Activated naive CD8-positive, alpha-beta T cell treated with anti-CD3 and anti-CD28 coated beads, Interleukin-2, amount 10 ng/mL, durations not matched to agents 7 days and 5 days (primary cell): ENCODE results near the gene RAD51. TPM values are rescaled to one million over a fixed set of nuclear protein-coding genes. Genes with fewer than 3 reads are reported as not detected.

Experiments
- total RNA-seq, 2 experiments: library from RNA; stranded (reverse); gene quantifications; one replicate each; pipeline ENCODE4 v1.2.3, GENCODE V29; 2021

RAD51 gene
- total RNA-seq, 2 experiments from 2014 or later: 52.4 to 54.5 TPM

Other genes with a start within 250 kb of the RAD51 start
- 10 to 100 TPM in 1 of 2 experiments, 1 to 10 TPM in 1; 9.8 to 10.8 TPM for gene CHST14, start 224.2 kb upstream of the RAD51 start, total RNA-seq
- 10 to 100 TPM; 26.2 to 26.8 TPM for gene CCDC32, start 130.1 kb upstream of the RAD51 start, total RNA-seq
- gene RPUSD2, start 125.9 kb upstream of the RAD51 start, total RNA-seq: 10 to 100 TPM; 15.8 to 17.7 TPM
- gene KNL1, start 100.9 kb upstream of the RAD51 start, total RNA-seq: 10 to 100 TPM; 43.8 to 46.2 TPM
- 10 to 100 TPM; 32.5 to 36.4 TPM for gene RMDN3, start 60.1 kb downstream of the RAD51 start, total RNA-seq
- gene GCHFR, start 68.9 kb downstream of the RAD51 start, total RNA-seq: 10 to 100 TPM; 58.2 to 61.5 TPM
- gene C15orf62, start 74.8 kb downstream of the RAD51 start, total RNA-seq: 1 to 10 TPM; 2.4 TPM
- gene ZFYVE19, start 111.9 kb downstream of the RAD51 start, total RNA-seq: 10 to 100 TPM; 30.1 to 31.7 TPM
- gene DNAJC17, start 112.3 kb downstream of the RAD51 start, total RNA-seq: 10 to 100 TPM; 45.6 to 47.2 TPM
- gene PPP1R14D, start 133.5 kb downstream of the RAD51 start, total RNA-seq: not detected
- gene SPINT1, start 148.9 kb downstream of the RAD51 start, total RNA-seq: 1 to 10 TPM; 6.6 to 7.3 TPM
- not detected for gene RHOV, start 179.1 kb downstream of the RAD51 start, total RNA-seq
- gene VPS18, start 199.3 kb downstream of the RAD51 start, total RNA-seq: 10 to 100 TPM; 20.1 to 21.2 TPM
- under 1 TPM in 1 of 2 experiments, not detected in 1; 0.11 TPM for gene DLL4, start 234.2 kb downstream of the RAD51 start, total RNA-seq